ENCODE data around the gene ZRANB1. TPM values are rescaled to one million over a fixed set of nuclear protein-coding genes. Genes with fewer than 3 reads are reported as not detected.

ZRANB1 gene
- total RNA-seq, 4 donors from 2014 or later, result 8.4 to 24.0 (median 16.8) TPM

GRCh38 chr10:124918906-124919305, 23.0 kb upstream of the ZRANB1 start:
- peak overlapping the region in 1 of 4 donors; percentile 99 for H3K4me3 ChIP-seq
- no peaks in the 10 kb centered on the region for H3K9me3 ChIP-seq
- peaks cover 4 to 45% (median 20%) of the 10 kb centered on the region in 4 donors for H3K4me1 ChIP-seq
- intact Hi-C loops (cut with DNase I; ENCODE audit: low total_unique reads), result loop anchor here (10.0 kb wide), 1 partner anchor 136 kb away; no protein-coding TSS in a partner anchor
- in situ Hi-C loops (cut with MboI; ENCODE audit: low pct_ligation_motif_present in 1 of 4, low pct_unique_long_range_greater_than_20kb in 1 of 4, low sequenced_read_pairs in 3 of 4), result no loop called here
- TF ChIP-seq POLR2A (IDR thresholded peaks at IDR 0.05) (no peak), POLR2AphosphoS5 (IDR thresholded peaks at IDR 0.05) (no peak), EP300 (IDR thresholded peaks at IDR 0.05; ENCODE audit: low read depth) (no peak), CTCF (IDR thresholded peaks at IDR 0.05) (no peak)
- H3K27me3 ChIP-seq, result no peaks in the 10 kb centered on the region
- peak overlapping the region; percentile 98 to 100 (median 99) for H3K27ac ChIP-seq
- no peaks in the 10 kb centered on the region for H3K36me3 ChIP-seq
- DNase-seq, result no peak
- 75 to 85% methylated on average over 3 of the region's 3 CpGs for WGBS, 2 donors (ENCODE audit: low coverage in 1 of 2)

- H3K36me3 ChIP-seq, result no peaks in the 10 kb centered on the region
- peaks cover 4 to 62% (median 31%) of the 10 kb centered on the region in 4 donors for H3K4me1 ChIP-seq
- TF ChIP-seq CTCF (IDR thresholded peaks at IDR 0.05) (no peak), POLR2A (IDR thresholded peaks at IDR 0.05) (no peak), EP300 (IDR thresholded peaks at IDR 0.05; ENCODE audit: low read depth) (no peak)
- WGBS, 2 donors (ENCODE audit: low coverage in 1 of 2), result 96 to 100% methylated on average over 1 of the region's 1 CpG
- no peaks in the 10 kb centered on the region for H3K27me3 ChIP-seq
- no peak for DNase-seq
- H3K9me3 ChIP-seq, result no peaks in the 10 kb centered on the region
- H3K4me3 ChIP-seq, result no peak overlapping the region
- intact Hi-C loops (cut with DNase I; ENCODE audit: low total_unique reads), result no loop called here
- H3K27ac ChIP-seq, result no peak overlapping the region
- in situ Hi-C loops (cut with MboI; ENCODE audit: low pct_ligation_motif_present in 1 of 4, low pct_unique_long_range_greater_than_20kb in 1 of 4, low sequenced_read_pairs in 3 of 4), result no loop called here
Measured at GRCh38 chr10:124921261-124921660, 20.7 kb upstream of the ZRANB1 start.

- TF ChIP-seq CTCF (IDR thresholded peaks at IDR 0.05) (no peak), EP300 (IDR thresholded peaks at IDR 0.05; ENCODE audit: low read depth) (no peak), POLR2A (IDR thresholded peaks at IDR 0.05) (no peak), POLR2AphosphoS5 (IDR thresholded peaks at IDR 0.05) (no peak)
- DNase-seq, result no peak
- Histone ChIP-seq H3K27ac (peak overlapping the region in 2 of 4 donors; percentile 2 to 22), H3K27me3 (no peaks in the 10 kb centered on the region), H3K36me3 (no peaks in the 10 kb centered on the region), H3K4me3 (no peak overlapping the region), H3K4me1 (peaks cover 6 to 63% (median 27%) of the 10 kb centered on the region in 4 donors), H3K9me3 (no peaks in the 10 kb centered on the region)
- in situ Hi-C loops (cut with MboI; ENCODE audit: low pct_ligation_motif_present in 1 of 4, low pct_unique_long_range_greater_than_20kb in 1 of 4, low sequenced_read_pairs in 3 of 4), result no loop called here
- intact Hi-C loops (cut with DNase I; ENCODE audit: low total_unique reads), result no loop called here
- WGBS, 2 donors (ENCODE audit: low coverage in 1 of 2), result 95 to 100% methylated on average over 2 to 5 of the region's 5 CpGs
Measured at GRCh38 chr10:124923684-124924083, 18.2 kb upstream of the ZRANB1 start.

GRCh38 chr10:124926548-124926947, 15.4 kb upstream of the ZRANB1 start:
- peaks cover 6 to 38% (median 19%) of the 10 kb centered on the region in 4 donors for H3K4me1 ChIP-seq
- DNase-seq, result no peak
- no peaks in the 10 kb centered on the region for H3K9me3 ChIP-seq
- TF ChIP-seq CTCF (IDR thresholded peaks at IDR 0.05) (no peak), POLR2AphosphoS5 (IDR thresholded peaks at IDR 0.05) (no peak), POLR2A (IDR thresholded peaks at IDR 0.05) (no peak), EP300 (IDR thresholded peaks at IDR 0.05; ENCODE audit: low read depth) (no peak)
- H3K27ac ChIP-seq, result no peak overlapping the region
- intact Hi-C loops (cut with DNase I; ENCODE audit: low total_unique reads) (no loop called here), in situ Hi-C loops (cut with MboI; ENCODE audit: low pct_ligation_motif_present in 1 of 4, low pct_unique_long_range_greater_than_20kb in 1 of 4, low sequenced_read_pairs in 3 of 4) (no loop called here)
- H3K36me3 ChIP-seq, result no peaks in the 10 kb centered on the region
- H3K4me3 ChIP-seq, result no peak overlapping the region
- no peaks in the 10 kb centered on the region for H3K27me3 ChIP-seq
- 79 to 84% methylated on average over 5 of the region's 5 CpGs for WGBS, 2 donors (ENCODE audit: low coverage in 1 of 2)

Data from transverse colon (tissue), 4 donors.